Ishikawa (cell line): ENCODE results near the gene CCNL1.

Source experiments
- CEBPB ChIP-seq: IDR thresholded peaks from 2 replicates; pipeline ENCODE4 v1.6.1; 2012
- CREB1 ChIP-seq: IDR thresholded peaks from 2 replicates; pipeline ENCODE4 v1.6.1; 2012; ENCODE audit warnings: low read depth
- EGR1 ChIP-seq: IDR thresholded peaks from 2 replicates; pipeline ENCODE4 v1.6.1; 2012
- EP300 ChIP-seq: IDR thresholded peaks from 2 replicates; pipeline ENCODE4 v1.6.1; 2012; ENCODE audit warnings: borderline replicate concordance
- FOXM1 ChIP-seq: IDR thresholded peaks from 2 replicates; pipeline ENCODE4 v1.6.1; 2012; ENCODE audit warnings: low read depth, borderline replicate concordance
- NFIC ChIP-seq: IDR thresholded peaks from 2 replicates; pipeline ENCODE4 v1.6.1; 2012
- RAD21 ChIP-seq: IDR thresholded peaks from 2 replicates; pipeline ENCODE4 v1.6.1; 2012; ENCODE audit warnings: low read depth
- REST ChIP-seq: IDR thresholded peaks from 2 replicates; pipeline ENCODE4 v1.6.1; 2012; ENCODE audit warnings: low read depth, mild to moderate bottlenecking
- TAF1 ChIP-seq: IDR thresholded peaks from 2 replicates; pipeline ENCODE4 v1.6.1; 2012; ENCODE audit warnings: low read depth, mild to moderate bottlenecking
- TCF12 ChIP-seq: IDR thresholded peaks from 2 replicates; pipeline ENCODE4 v1.6.1; 2012; ENCODE audit warnings: low read depth
- TEAD4 ChIP-seq: IDR thresholded peaks from 2 replicates; pipeline ENCODE4 v1.6.1; 2012
- YY1 ChIP-seq: IDR thresholded peaks from 2 replicates; pipeline ENCODE4 v1.6.1; 2012; ENCODE audit warnings: low read depth
- ZBTB7A ChIP-seq: IDR thresholded peaks from 2 replicates; pipeline ENCODE4 v1.6.1; 2012; ENCODE audit warnings: low read depth
- TF ChIP-seq, protein P1 (sequence below): IDR thresholded peaks from 2 replicates; pipeline ENCODE4 v1.6.1; 2012
- TF ChIP-seq, protein P2 (sequence below): IDR thresholded peaks from 2 replicates; pipeline ENCODE4 v1.6.1; 2012

CCNL1 gene

DNA sequence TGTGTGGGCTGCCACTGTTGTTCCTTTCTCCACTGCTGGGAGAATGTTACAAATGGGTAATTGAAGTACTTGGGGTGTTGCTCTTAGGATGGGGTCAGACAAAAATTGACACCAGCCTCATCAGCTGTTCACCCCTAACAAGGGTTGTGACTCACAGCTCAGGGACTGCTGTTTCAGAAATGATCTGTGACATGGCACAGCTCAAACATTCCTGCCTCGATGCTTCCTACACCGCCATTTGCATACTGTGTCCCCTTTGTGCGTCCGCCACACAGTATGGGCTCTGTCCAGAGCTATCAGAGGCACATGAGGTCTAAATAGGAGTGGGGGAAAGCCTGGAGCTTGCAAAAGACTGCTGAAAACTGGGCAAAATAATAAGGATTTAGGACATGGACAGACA lies 43.9 kb downstream of the CCNL1 start:
- no peak for TF ChIP-seq EP300

- TF ChIP-seq TEAD4 = no peak
- TF ChIP-seq, protein P1, sequence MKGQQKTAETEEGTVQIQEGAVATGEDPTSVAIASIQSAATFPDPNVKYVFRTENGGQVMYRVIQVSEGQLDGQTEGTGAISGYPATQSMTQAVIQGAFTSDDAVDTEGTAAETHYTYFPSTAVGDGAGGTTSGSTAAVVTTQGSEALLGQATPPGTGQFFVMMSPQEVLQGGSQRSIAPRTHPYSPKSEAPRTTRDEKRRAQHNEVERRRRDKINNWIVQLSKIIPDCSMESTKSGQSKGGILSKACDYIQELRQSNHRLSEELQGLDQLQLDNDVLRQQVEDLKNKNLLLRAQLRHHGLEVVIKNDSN = no peak
- no peak for TF ChIP-seq REST
- TF ChIP-seq EP300 = no peak
- no peak for TF ChIP-seq CREB1
- TF ChIP-seq YY1 = no peak
- TF ChIP-seq FOXM1 = no peak
- no peak for TF ChIP-seq RAD21
- TF ChIP-seq CEBPB = no peak
- no peak for TF ChIP-seq TCF12
- TF ChIP-seq ZBTB7A = no peak
- no peak for TF ChIP-seq EGR1
- TF ChIP-seq, protein P2, sequence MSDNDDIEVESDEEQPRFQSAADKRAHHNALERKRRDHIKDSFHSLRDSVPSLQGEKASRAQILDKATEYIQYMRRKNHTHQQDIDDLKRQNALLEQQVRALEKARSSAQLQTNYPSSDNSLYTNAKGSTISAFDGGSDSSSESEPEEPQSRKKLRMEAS = no peak
- TF ChIP-seq NFIC = no peak
- no peak for TF ChIP-seq TAF1
Measured at GRCh38 chr3:157115069-157116006, 44.6 kb downstream of the CCNL1 start.

DNA sequence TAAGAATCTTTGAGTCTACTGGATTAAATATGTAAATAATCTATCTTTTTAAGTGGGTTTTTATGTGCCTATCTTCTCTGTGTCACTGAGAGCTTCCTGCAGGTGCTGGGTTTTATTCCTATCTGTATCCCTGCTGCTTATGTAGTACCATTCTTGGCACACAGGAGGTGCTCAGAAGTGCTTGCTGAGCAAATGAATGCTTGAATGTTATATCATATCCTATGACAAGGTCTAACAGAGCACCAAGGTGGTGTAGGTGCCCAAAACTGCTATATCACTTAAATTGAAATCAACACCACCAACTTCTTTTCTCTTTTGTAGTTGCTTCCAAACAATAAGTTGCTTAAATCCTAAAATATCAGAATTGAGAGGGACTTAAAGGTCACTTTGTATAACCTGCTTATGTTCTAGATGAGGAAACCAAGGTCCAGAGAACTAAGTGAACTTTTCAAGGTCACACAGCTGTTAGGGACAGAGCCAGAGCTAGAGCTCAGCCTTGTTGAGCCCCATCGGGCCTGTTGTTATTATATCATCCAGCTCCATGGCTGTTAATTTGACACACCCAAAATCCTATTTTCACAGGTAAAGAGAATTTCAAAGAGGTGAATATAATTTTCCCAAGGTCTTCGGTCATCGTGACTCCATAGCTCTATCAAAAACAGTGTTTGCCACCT lies 46.0 kb downstream of the CCNL1 start:
- TF ChIP-seq TAF1 = no peak
- no peak for TF ChIP-seq CEBPB
- no peak for TF ChIP-seq EP300
- no peak for TF ChIP-seq TEAD4
- TF ChIP-seq RAD21 = 0 out of 2 replicates have a peak, but pooled peaks have one; percentile 5

DNA sequence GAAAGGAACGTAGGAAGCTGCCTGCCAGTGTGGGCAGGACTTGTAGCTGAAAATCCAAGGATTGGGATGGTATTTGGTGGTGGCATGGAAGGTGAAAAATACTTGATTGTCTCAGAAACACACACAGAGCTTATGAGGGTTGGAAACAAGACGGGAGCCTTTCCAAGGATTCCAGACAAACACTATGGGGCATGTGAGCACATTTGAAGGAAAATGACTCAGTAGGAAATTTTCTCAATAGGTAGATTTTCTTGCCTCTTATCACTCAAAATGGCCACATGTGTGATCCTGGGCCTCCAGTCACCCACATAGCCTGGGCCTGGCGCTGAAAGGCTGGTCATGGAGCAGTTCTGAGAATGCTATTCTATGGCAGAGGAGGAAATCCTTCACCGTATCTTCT lies 47.4 kb downstream of the CCNL1 start:
- TF ChIP-seq RAD21 (no peak), TEAD4 (no peak), CEBPB (no peak), TAF1 (no peak), EGR1 (no peak), EP300 (no peak), REST (no peak), ZBTB7A (no peak), NFIC (no peak)
- TF ChIP-seq, protein P2 = no peak
- TF ChIP-seq, protein P1 = no peak

DNA sequence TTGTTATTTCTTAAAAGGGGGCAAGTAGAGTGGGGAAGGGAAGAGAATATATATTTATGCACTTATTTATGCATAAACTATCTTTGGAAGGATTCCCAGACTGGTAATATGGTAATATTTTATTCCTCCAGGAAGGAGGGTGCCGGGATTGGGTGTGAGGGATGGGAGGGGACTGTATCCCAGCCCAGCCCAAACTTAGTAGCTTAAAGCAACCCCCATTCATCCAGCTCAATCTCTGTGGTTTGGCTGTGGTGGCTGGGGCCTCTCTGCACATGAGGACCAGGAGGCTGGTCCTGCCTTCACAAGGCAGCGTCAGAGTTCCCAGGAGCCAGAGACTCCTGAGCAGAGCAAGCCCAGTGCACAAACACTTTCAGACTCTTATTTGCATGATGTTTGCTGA lies 48.4 kb downstream of the CCNL1 start:
- TF ChIP-seq, protein P1 = no peak
- no peak for TF ChIP-seq TCF12
- TF ChIP-seq, protein P2 = no peak
- no peak for TF ChIP-seq REST
- TF ChIP-seq TAF1 = no peak
- no peak for TF ChIP-seq CREB1
- no peak for TF ChIP-seq ZBTB7A
- no peak for TF ChIP-seq YY1
- TF ChIP-seq EGR1 = no peak
- no peak for TF ChIP-seq TEAD4
- TF ChIP-seq NFIC = no peak
- no peak for TF ChIP-seq CEBPB
- no peak for TF ChIP-seq FOXM1
- no peak for TF ChIP-seq EP300
- no peak for TF ChIP-seq RAD21
